ENCODE results near the gene CABP4. TPM values are rescaled to one million over a fixed set of nuclear protein-coding genes. Genes with fewer than 3 reads are reported as not detected.

Gene CABP4
- total RNA-seq, 4 donors from 2014 or later, result 0.19 to 0.55 (median 0.30) TPM

GRCh38 chr11:67500484-67500821 is 45.3 kb downstream of the CABP4 start:
- no peak overlapping the region for H3K27ac ChIP-seq
- in situ Hi-C loops (cut with MboI; ENCODE audit: low sequenced_read_pairs in 4 of 4) (loop anchor here in 3 of 4 donors (10.0 kb wide), 1 partner anchor 106 kb away; the partner anchor contains the start of gene RAD9A (in 3 of the 3)), intact Hi-C loops (cut with DNase I; ENCODE audit: low total_unique reads) (no loop called here)
- DNase-seq, result no peak
- H3K9me3 ChIP-seq, result no peaks in the 10 kb centered on the region
- H3K36me3 ChIP-seq, result peaks cover 0 to 4% of the 10 kb centered on the region in 2 donors
- no peak overlapping the region for H3K4me3 ChIP-seq
- peaks cover 0 to 12% (median 0%) of the 10 kb centered on the region in 3 donors for H3K27me3 ChIP-seq
- H3K4me1 ChIP-seq, result peaks cover 5 to 13% of the 10 kb centered on the region in 2 donors
- TF ChIP-seq CTCF (IDR thresholded peaks at IDR 0.05 in 4 of 5, conservative IDR thresholded peaks at IDR 0.05 in 1 of 5), result no peak
- TF ChIP-seq POLR2A (IDR thresholded peaks at IDR 0.05), result no peak
- ATAC-seq, result no peak

GRCh38 chr11:67500831-67501715 is 45.9 kb downstream of the CABP4 start:
- DNase-seq (no peak), ATAC-seq (no peak)
- in situ Hi-C loops (cut with MboI; ENCODE audit: low sequenced_read_pairs in 4 of 4) (loop anchor here in 3 of 4 donors (10.0 kb wide), 1 partner anchor 106 kb away; the partner anchor contains the start of gene RAD9A (in 3 of the 3)), intact Hi-C loops (cut with DNase I; ENCODE audit: low total_unique reads) (no loop called here)
- Histone ChIP-seq H3K4me3 (no peak overlapping the region), H3K27me3 (peaks cover 0 to 13% (median 0%) of the 10 kb centered on the region in 3 donors), H3K4me1 (peaks cover 11 to 19% of the 10 kb centered on the region in 2 donors), H3K36me3 (peaks cover 0 to 4% of the 10 kb centered on the region in 2 donors), H3K27ac (no peak overlapping the region), H3K9me3 (no peaks in the 10 kb centered on the region)
- TF ChIP-seq POLR2A (IDR thresholded peaks at IDR 0.05) (no peak), CTCF (IDR thresholded peaks at IDR 0.05 in 4 of 5, conservative IDR thresholded peaks at IDR 0.05 in 1 of 5) (no peak)

- H3K4me1 ChIP-seq, result peaks cover 15 to 25% of the 10 kb centered on the region in 2 donors
- H3K27ac ChIP-seq, result no peak overlapping the region
- H3K27me3 ChIP-seq, result peaks cover 0 to 13% (median 0%) of the 10 kb centered on the region in 3 donors
- TF ChIP-seq CTCF (IDR thresholded peaks at IDR 0.05 in 4 of 5, conservative IDR thresholded peaks at IDR 0.05 in 1 of 5) (no peak), POLR2A (IDR thresholded peaks at IDR 0.05) (no peak)
- in situ Hi-C loops (cut with MboI; ENCODE audit: low sequenced_read_pairs in 4 of 4), result loop anchor here in 3 of 4 donors (10.0 kb wide), 1 partner anchor 107 kb away; the partner anchor contains the start of gene RAD9A (in 3 of the 3)
- no peak for DNase-seq
- peaks cover 0 to 4% of the 10 kb centered on the region in 2 donors for H3K36me3 ChIP-seq
- no peak overlapping the region for H3K4me3 ChIP-seq
- intact Hi-C loops (cut with DNase I; ENCODE audit: low total_unique reads), result no loop called here
- H3K9me3 ChIP-seq, result no peaks in the 10 kb centered on the region
- no peak for ATAC-seq
Observed at GRCh38 chr11:67501854-67502253, 46.7 kb downstream of the CABP4 start.

DNA sequence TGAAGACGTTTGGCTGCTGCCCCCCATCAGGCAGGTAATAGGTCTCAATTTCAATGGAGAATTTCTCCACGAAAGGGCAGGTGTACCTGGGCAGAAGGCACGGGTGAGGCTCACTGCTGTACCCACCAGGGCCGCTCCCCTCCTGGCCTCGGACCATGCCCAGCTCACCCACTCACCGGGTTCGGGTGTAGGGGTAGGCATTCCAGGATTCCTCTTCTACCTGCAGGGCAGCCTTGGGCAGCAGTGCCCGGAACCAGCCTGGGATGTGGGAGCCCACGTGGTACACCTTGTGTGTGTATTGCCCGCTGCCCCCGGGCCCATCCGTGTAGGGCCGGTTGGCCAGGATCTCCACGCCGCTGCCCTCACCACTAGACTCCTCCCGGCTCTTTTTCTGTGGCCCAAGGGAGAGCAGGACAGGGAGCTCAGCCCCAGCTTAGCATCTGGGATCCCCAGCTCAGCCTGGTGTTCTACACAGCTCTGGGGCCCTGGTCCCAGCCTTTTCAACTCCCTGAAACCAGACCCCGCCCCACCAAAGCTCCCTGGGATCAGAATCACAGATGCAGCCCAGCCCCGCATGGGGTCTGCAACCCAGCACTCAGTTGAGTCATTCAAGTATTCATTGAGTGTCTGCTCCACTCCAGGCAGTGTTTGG is 47.3 kb downstream of the CABP4 start:
- no peaks in the 10 kb centered on the region for H3K9me3 ChIP-seq
- no peak overlapping the region for H3K27ac ChIP-seq
- H3K4me3 ChIP-seq, result no peak overlapping the region
- H3K4me1 ChIP-seq, result peaks cover 20 to 31% of the 10 kb centered on the region in 2 donors
- intact Hi-C loops (cut with DNase I; ENCODE audit: low total_unique reads) (no loop called here), in situ Hi-C loops (cut with MboI; ENCODE audit: low sequenced_read_pairs in 4 of 4) (loop anchor here in 3 of 4 donors (10.0 kb wide), 1 partner anchor 108 kb away; the partner anchor contains the start of gene RAD9A (in 3 of the 3))
- peaks cover 0 to 13% (median 0%) of the 10 kb centered on the region in 3 donors for H3K27me3 ChIP-seq
- no peak for TF ChIP-seq POLR2A (IDR thresholded peaks at IDR 0.05)
- no peak for TF ChIP-seq CTCF (IDR thresholded peaks at IDR 0.05 in 4 of 5, conservative IDR thresholded peaks at IDR 0.05 in 1 of 5)
- DNase-seq, result no peak
- no peak for ATAC-seq
- H3K36me3 ChIP-seq, result peaks cover 0 to 4% of the 10 kb centered on the region in 2 donors
